Dendritic cell treated with granulocyte-macrophage colony-stimulating factor and Interleukin-4, amounts not matched to agents 40 ng/mL and 50 ng/mL, for 4 days (primary cell): ENCODE data around the gene GPR156.
"Not testable (repeated sequence)": the region's sequence is repeated elsewhere in the genome, so short reads cannot be mapped to it uniquely, and the experiment has no call there.

Source experiments
- H3K27ac Mint-ChIP-seq: one replicate; pipeline ENCODE4 v1.8.0; 2022; ENCODE audit warnings: mild to moderate bottlenecking, mixed read lengths
- H3K27me3 Mint-ChIP-seq: one replicate; pipeline ENCODE4 v1.8.0; 2022; ENCODE audit warnings: mild to moderate bottlenecking, mixed read lengths
- H3K36me3 Mint-ChIP-seq: one replicate; pipeline ENCODE4 v1.8.0; 2022; ENCODE audit warnings: low read depth, mixed read lengths
- H3K4me1 Mint-ChIP-seq: one replicate; pipeline ENCODE4 v1.8.0; 2022; ENCODE audit warnings: low read depth, mixed read lengths
- H3K4me3 Mint-ChIP-seq: one replicate; pipeline ENCODE4 v1.8.0; 2022; ENCODE audit warnings: mild to moderate bottlenecking, moderate library complexity, mixed read lengths
- H3K9me3 Mint-ChIP-seq: one replicate; pipeline ENCODE4 v1.8.0; 2022; ENCODE audit warnings: mixed read lengths
- intact Hi-C: fragments of 100-400 bp; cut with micrococcal nuclease; formaldehyde crosslinking; loops from one replicate; pipeline ENCODE4 v1.15.0; 2022

GPR156 gene

DNA sequence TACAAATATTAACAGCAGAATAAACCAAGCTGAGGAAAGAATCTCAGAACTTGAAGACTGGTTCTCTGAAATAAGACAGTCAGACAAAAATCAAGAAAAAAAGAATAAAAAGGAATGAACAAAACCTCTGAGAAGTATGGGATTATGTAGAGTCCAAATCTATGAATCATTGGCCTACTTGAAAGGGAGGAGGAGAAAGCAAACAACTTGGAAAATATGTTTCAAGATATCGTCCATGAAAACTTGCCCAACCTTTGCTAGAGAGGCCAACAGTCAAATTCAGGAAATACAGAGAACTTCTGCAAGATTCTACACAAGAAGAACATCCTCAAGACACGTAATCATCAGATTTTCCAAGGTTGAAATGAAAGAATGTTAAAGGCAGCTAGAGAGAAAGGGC is 6.5 kb upstream of the GPR156 start:
- H3K36me3 Mint-ChIP-seq, H3K4me3 Mint-ChIP-seq, H3K27ac Mint-ChIP-seq, H3K4me1 Mint-ChIP-seq, intact Hi-C loops: not testable (repeated sequence)
- Mint-ChIP-seq H3K27me3 (peaks cover 17% of the 10 kb centered on the region), H3K9me3 (peaks cover 41% of the 10 kb centered on the region)

DNA sequence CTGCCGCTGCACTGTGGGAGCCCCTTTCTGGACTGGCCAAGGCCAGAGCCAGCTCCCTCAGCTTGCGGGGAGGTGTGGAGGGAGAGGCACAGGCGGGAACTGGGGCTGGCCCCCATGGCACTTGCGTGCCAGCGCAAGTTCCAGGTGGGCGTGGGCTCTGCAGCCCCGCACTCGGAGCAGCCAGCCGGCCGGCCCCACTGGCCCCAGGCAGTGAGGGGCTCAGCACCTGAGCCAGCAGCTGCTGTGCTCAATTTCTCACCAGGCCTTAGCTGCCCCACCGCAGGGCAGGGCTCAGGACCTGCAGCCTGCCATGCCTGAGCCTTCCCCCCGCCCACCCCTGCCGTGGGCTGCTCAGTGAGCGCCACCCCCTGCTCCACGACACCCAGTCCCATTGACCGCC is 4.6 kb upstream of the GPR156 start:
- peaks cover 32% of the 10 kb centered on the region for H3K27me3 Mint-ChIP-seq
- no peaks in the 10 kb centered on the region for H3K36me3 Mint-ChIP-seq
- H3K27ac Mint-ChIP-seq = no peak overlapping the region
- H3K9me3 Mint-ChIP-seq = peaks cover 41% of the 10 kb centered on the region
- H3K4me3 Mint-ChIP-seq = no peak overlapping the region
- peaks cover 3% of the 10 kb centered on the region for H3K4me1 Mint-ChIP-seq
- intact Hi-C loops = no loop called here

DNA sequence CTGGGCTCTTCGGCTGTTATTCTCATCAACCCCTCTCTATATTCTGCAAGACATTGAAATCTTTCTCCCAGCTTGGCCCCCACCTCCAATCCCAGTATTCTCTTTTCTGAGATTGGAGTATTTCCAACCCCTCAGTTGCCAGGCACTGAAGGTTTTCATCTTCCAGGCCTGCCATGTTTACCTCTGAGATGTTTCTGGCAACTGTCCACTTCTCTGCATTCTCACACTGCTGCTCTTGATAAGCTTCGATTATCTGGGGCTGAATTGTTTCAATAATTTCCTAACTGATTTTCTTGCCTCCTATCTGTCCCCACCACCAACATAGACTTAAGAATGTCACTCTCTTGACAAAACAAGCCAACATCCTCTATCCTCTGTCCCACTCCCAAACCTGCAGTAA is 1.4 kb upstream of the GPR156 start:
- Mint-ChIP-seq H3K4me3 (no peak overlapping the region), H3K27ac (no peak overlapping the region), H3K27me3 (peaks cover 54% of the 10 kb centered on the region), H3K36me3 (no peaks in the 10 kb centered on the region), H3K4me1 (peaks cover 5% of the 10 kb centered on the region), H3K9me3 (peaks cover 20% of the 10 kb centered on the region)
- intact Hi-C loops = no loop called here

GRCh38 chr3:120285508-120285841 is 453 bp upstream of the GPR156 start:
- Mint-ChIP-seq H3K27ac (no peak overlapping the region), H3K27me3 (peaks cover 54% of the 10 kb centered on the region), H3K4me1 (peaks cover 5% of the 10 kb centered on the region), H3K4me3 (no peak overlapping the region), H3K36me3 (no peaks in the 10 kb centered on the region), H3K9me3 (peaks cover 10% of the 10 kb centered on the region)
- intact Hi-C loops = no loop called here

- intact Hi-C loops = no loop called here
- Mint-ChIP-seq H3K27me3 (peaks cover 37% of the 10 kb centered on the region), H3K4me3 (no peak overlapping the region), H3K36me3 (no peaks in the 10 kb centered on the region), H3K9me3 (no peaks in the 10 kb centered on the region), H3K4me1 (peaks cover 5% of the 10 kb centered on the region), H3K27ac (no peak overlapping the region)
These were observed 3.8 kb downstream of the GPR156 start for GRCh38 chr3:120281261-120281660.

DNA sequence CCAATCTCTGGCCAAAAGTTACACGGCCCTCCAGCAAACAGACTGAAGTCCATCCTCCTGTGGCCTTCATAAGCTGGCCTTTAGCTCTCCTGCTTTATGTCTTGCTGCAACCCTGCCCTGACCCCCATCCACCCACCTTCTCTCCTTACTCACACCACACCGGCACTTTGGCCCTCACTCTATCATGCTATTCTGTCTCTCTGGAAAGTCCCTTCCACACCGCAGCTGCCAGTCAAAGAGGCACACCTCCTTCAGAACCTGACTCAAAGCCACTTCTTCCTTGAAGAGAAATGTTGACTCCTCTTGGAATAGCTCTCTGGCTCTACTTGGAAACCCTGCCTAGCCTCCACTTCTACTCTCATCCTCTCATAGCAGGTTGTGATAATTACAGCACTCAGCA is 4.5 kb downstream of the GPR156 start:
- intact Hi-C loops = no loop called here
- Mint-ChIP-seq H3K36me3 (no peaks in the 10 kb centered on the region), H3K27ac (no peak overlapping the region), H3K9me3 (no peaks in the 10 kb centered on the region), H3K27me3 (peaks cover 30% of the 10 kb centered on the region), H3K4me3 (no peak overlapping the region), H3K4me1 (peaks cover 5% of the 10 kb centered on the region)

- H3K27me3 Mint-ChIP-seq = peaks cover 28% of the 10 kb centered on the region
These were observed 5.0 kb downstream of the GPR156 start for GRCh38 chr3:120280026-120280425.

DNA sequence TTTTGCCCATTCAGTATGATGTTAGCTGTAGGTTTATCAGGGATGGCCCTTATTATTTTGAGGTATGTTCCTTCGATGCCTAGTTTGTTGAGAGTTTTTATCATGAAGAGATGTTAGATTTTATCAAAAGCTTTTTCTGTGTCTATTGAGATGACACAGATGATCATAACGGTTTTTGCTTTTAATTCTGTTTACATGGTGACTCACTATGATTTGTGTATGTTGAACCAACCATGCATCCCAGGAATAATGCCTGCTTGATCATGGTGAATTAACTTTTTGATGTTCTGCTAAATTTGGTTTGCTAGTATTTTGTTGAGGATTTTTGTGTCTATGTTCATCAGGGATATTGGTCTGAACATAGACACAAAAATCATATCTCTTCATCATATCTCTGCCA is 8.3 kb downstream of the GPR156 start:
- Mint-ChIP-seq H3K9me3 (no peaks in the 10 kb centered on the region), H3K27ac (no peak overlapping the region), H3K4me3 (no peak overlapping the region), H3K4me1 (no peaks in the 10 kb centered on the region), H3K36me3 (no peaks in the 10 kb centered on the region), H3K27me3 (peaks cover 2% of the 10 kb centered on the region)
- intact Hi-C loops = no loop called here

More at GRCh38 chr3:120280026-120280425, 5.0 kb downstream of the GPR156 start:
- Mint-ChIP-seq H3K4me3 (no peak overlapping the region), H3K36me3 (no peaks in the 10 kb centered on the region), H3K4me1 (peaks cover 5% of the 10 kb centered on the region), H3K9me3 (no peaks in the 10 kb centered on the region), H3K27ac (no peak overlapping the region)
- intact Hi-C loops = no loop called here

DNA sequence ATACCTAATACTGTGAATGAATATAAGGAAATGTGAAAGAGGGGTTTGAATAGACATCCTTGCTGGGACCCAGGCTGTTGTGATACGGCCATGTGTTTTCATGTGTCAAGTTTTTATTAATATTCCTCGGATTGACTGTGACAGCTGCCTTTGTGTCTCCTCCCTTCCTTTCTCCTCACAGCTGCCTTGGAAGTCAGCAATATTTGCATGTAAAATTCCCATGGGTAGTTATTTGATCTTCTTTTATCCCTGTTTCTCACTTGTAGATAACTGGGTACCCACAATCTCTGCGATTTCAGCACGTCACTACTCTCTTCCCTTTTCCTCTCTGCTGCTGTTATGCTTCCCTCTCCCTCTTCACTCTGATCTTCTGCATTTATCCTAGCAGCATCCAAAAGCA is 9.4 kb downstream of the GPR156 start:
- H3K4me3 Mint-ChIP-seq = no peak overlapping the region
- no peaks in the 10 kb centered on the region for H3K36me3 Mint-ChIP-seq

DNA sequence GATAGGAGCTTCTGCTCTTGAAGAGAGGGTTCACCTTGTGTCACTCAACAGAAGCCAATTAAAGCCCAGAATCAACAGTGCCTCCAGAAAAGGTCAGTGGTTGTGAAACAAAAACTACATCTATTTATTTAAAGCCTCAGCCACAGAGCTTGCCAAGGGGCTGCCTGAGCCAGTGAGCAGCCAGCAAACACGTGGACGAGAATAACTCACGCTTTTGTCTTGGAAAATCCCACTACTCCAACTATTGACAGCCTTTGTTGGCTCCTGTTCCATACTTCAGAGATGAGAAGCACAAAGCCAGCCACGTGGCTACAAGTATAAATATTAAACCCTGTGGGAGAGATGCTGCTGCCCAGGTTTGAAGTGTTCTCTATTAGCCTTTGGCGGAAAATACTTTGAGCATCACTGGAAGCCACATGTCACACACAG is 10.3 kb downstream of the GPR156 start:
- no peaks in the 10 kb centered on the region for H3K4me1 Mint-ChIP-seq
- peaks cover 2% of the 10 kb centered on the region for H3K27me3 Mint-ChIP-seq
- no peak overlapping the region for H3K27ac Mint-ChIP-seq
- no peak overlapping the region for H3K4me3 Mint-ChIP-seq
- no peaks in the 10 kb centered on the region for H3K9me3 Mint-ChIP-seq
- intact Hi-C loops = no loop called here
- H3K36me3 Mint-ChIP-seq = no peaks in the 10 kb centered on the region

More for the DNA sequence above, 9.4 kb downstream of the GPR156 start:
- Mint-ChIP-seq H3K27ac (no peak overlapping the region), H3K27me3 (peaks cover 2% of the 10 kb centered on the region), H3K9me3 (no peaks in the 10 kb centered on the region), H3K4me1 (no peaks in the 10 kb centered on the region)
- intact Hi-C loops = no loop called here

DNA sequence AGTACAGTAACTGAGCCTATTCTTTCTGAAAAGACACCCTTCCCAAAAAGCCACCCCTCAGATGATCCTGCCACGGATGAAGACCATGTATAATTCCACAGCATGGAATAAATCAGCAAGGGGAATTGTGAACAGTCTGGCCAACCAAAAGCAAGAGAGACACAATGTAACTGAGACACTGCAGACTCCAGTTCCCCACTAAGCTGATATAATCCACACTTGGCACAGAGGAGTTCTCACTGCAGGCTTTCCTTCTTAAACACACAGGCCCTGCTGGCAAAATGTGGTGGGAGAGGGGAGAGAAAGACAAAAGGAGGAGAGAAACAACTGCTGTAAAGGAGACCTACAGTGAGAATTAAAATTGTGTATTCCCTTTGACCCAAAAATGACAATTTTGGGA is 12.7 kb downstream of the GPR156 start:
- peaks cover 2% of the 10 kb centered on the region for H3K27me3 Mint-ChIP-seq
- H3K27ac Mint-ChIP-seq = no peak overlapping the region
- intact Hi-C loops = no loop called here
- H3K36me3 Mint-ChIP-seq = no peaks in the 10 kb centered on the region
- no peaks in the 10 kb centered on the region for H3K4me1 Mint-ChIP-seq
- H3K9me3 Mint-ChIP-seq = no peaks in the 10 kb centered on the region
- no peak overlapping the region for H3K4me3 Mint-ChIP-seq

GRCh38 chr3:120265989-120266388 is 19.0 kb downstream of the GPR156 start:
- Mint-ChIP-seq H3K27me3 (peaks cover 2% of the 10 kb centered on the region), H3K27ac (no peak overlapping the region), H3K36me3 (no peaks in the 10 kb centered on the region), H3K9me3 (no peaks in the 10 kb centered on the region), H3K4me3 (no peak overlapping the region), H3K4me1 (no peaks in the 10 kb centered on the region)
- intact Hi-C loops = no loop called here

GRCh38 chr3:120264963-120265362 is 20.1 kb downstream of the GPR156 start:
- H3K27me3 Mint-ChIP-seq = peaks cover 2% of the 10 kb centered on the region
- no peaks in the 10 kb centered on the region for H3K4me1 Mint-ChIP-seq
- intact Hi-C loops = no loop called here
- no peak overlapping the region for H3K27ac Mint-ChIP-seq
- H3K9me3 Mint-ChIP-seq = no peaks in the 10 kb centered on the region
- H3K4me3 Mint-ChIP-seq = no peak overlapping the region
- H3K36me3 Mint-ChIP-seq = no peaks in the 10 kb centered on the region

GRCh38 chr3:120263792-120264191 is 21.2 kb downstream of the GPR156 start:
- Mint-ChIP-seq H3K36me3 (no peaks in the 10 kb centered on the region), H3K4me3 (no peak overlapping the region), H3K27ac (no peak overlapping the region), H3K27me3 (peaks cover 2% of the 10 kb centered on the region), H3K9me3 (no peaks in the 10 kb centered on the region), H3K4me1 (no peaks in the 10 kb centered on the region)
- intact Hi-C loops = no loop called here

DNA sequence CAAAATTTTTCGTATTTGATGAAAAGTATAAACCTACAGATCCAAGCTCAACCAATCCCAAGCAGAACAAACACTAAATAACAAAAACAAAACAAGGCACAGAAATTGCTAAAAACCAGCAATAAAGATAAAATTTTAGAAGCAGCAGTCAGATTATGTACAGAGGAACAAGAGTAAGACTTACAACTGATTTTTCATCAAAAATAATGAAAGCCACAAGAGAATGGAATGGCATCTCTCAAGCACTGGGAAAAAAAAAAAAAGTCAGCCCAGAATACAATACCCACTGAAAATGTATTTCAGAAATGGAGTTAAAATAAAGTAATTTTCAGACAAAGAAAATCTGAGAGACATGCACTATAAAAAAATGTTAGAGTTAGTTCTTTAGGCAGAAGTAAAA is 27.0 kb downstream of the GPR156 start:
- H3K9me3 Mint-ChIP-seq = peaks cover 55% of the 10 kb centered on the region
- no peak overlapping the region for H3K4me3 Mint-ChIP-seq
- peaks cover 1% of the 10 kb centered on the region for H3K27me3 Mint-ChIP-seq
- H3K27ac Mint-ChIP-seq = no peak overlapping the region
- intact Hi-C loops = no loop called here
- no peaks in the 10 kb centered on the region for H3K36me3 Mint-ChIP-seq
- no peaks in the 10 kb centered on the region for H3K4me1 Mint-ChIP-seq
